H9 (cell line): Measurements from ENCODE around the gene ASTN2. TPM values are rescaled to one million over a fixed set of nuclear protein-coding genes. Genes with fewer than 3 reads are reported as not detected.

Source experiments
- DNase-seq: peaks from one replicate; pipeline ENCODE4 v3.0.0-alpha.2; 2017
- H2AFZ ChIP-seq: one replicate; pipeline ENCODE4 v1.6.1; 2013; ENCODE audit warnings: mild to moderate bottlenecking, low read length, control low read depth, moderate library complexity
- H2AK5ac ChIP-seq: 2 replicates; pipeline ENCODE4 v1.6.1; 2013; ENCODE audit warnings: low read length, control low read depth, mixed read lengths; ENCODE audit not compliant: insufficient read length
- H2BK120ac ChIP-seq: one replicate; pipeline ENCODE4 v1.6.1; 2013; ENCODE audit warnings: low read depth, mild to moderate bottlenecking, low read length, control low read depth, inconsistent platforms; ENCODE audit not compliant: poor library complexity, severe bottlenecking
- H2BK12ac ChIP-seq: 2 replicates; pipeline ENCODE4 v1.6.1; 2013; ENCODE audit warnings: low read length, control low read depth, mixed read lengths, low read depth; ENCODE audit not compliant: insufficient read length
- H2BK15ac ChIP-seq: 2 replicates; pipeline ENCODE4 v1.6.1; 2013; ENCODE audit warnings: low read depth, low read length, control low read depth
- H2BK20ac ChIP-seq: one replicate; pipeline ENCODE4 v1.6.1; 2013; ENCODE audit warnings: low read depth, mild to moderate bottlenecking, low read length, control low read depth, inconsistent platforms; ENCODE audit not compliant: poor library complexity, severe bottlenecking
- H2BK5ac ChIP-seq: 2 replicates; pipeline ENCODE4 v1.6.1; 2013; ENCODE audit warnings: low read length, control low read depth, mixed read lengths; ENCODE audit not compliant: insufficient read length
- H3K14ac ChIP-seq: 2 replicates; pipeline ENCODE4 v1.6.1; 2013; ENCODE audit warnings: low read length, control low read depth; ENCODE audit not compliant: insufficient read depth
- H3K18ac ChIP-seq: 2 replicates; pipeline ENCODE4 v1.6.1; 2013; ENCODE audit warnings: low read depth, mild to moderate bottlenecking, mixed read lengths, low read length, control low read depth; ENCODE audit not compliant: insufficient read length
- H3K23ac ChIP-seq: 2 replicates; pipeline ENCODE4 v1.6.1; 2013; ENCODE audit warnings: low read length, control low read depth, mixed read lengths, low read depth; ENCODE audit not compliant: insufficient read length
- H3K23me2 ChIP-seq: 2 replicates; pipeline ENCODE4 v1.6.1; 2013; ENCODE audit warnings: low read depth, mild to moderate bottlenecking, mixed read lengths, low read length, control low read depth; ENCODE audit not compliant: insufficient read length, poor library complexity, severe bottlenecking
- H3K27ac ChIP-seq: 2 replicates; pipeline ENCODE4 v1.5.1; 2013; ENCODE audit warnings: low read length, control low read depth, mixed read lengths, low read depth; ENCODE audit not compliant: insufficient read length
- H3K27me3 ChIP-seq: 2 replicates; pipeline ENCODE4 v1.6.1; 2013; ENCODE audit warnings: low read length, control low read depth, inconsistent platforms; ENCODE audit not compliant: insufficient read depth
- H3K4ac ChIP-seq: 2 replicates; pipeline ENCODE4 v1.6.1; 2013; ENCODE audit warnings: low read depth, mild to moderate bottlenecking, control low read depth, inconsistent platforms, low read length, moderate library complexity
- H3K4me1 ChIP-seq: 2 replicates; pipeline ENCODE4 v1.6.1; 2013; ENCODE audit warnings: low read length, control low read depth, inconsistent platforms; ENCODE audit not compliant: insufficient read depth
- H3K4me2 ChIP-seq: 2 replicates; pipeline ENCODE4 v1.6.1; 2013; ENCODE audit warnings: low read length, control low read depth, mixed read lengths; ENCODE audit not compliant: insufficient read length, insufficient read depth
- H3K56ac ChIP-seq: 2 replicates; pipeline ENCODE4 v1.6.1; 2013; ENCODE audit warnings: low read depth, mild to moderate bottlenecking, mixed read lengths, low read length, control low read depth; ENCODE audit not compliant: insufficient read length
- H3K79me1 ChIP-seq: 2 replicates; pipeline ENCODE4 v1.6.1; 2013; ENCODE audit warnings: low read depth, mild to moderate bottlenecking, moderate library complexity, low read length, control low read depth, inconsistent platforms; ENCODE audit not compliant: insufficient read depth, poor library complexity, severe bottlenecking
- H3K79me2 ChIP-seq: 2 replicates; pipeline ENCODE4 v1.6.1; 2013; ENCODE audit warnings: low read length, control low read depth, inconsistent platforms; ENCODE audit not compliant: insufficient read depth
- H3K9ac ChIP-seq: 2 replicates; pipeline ENCODE4 v1.6.1; 2013; ENCODE audit warnings: low read length, control low read depth, mixed read lengths; ENCODE audit not compliant: insufficient read length; ENCODE audit errors: extremely low read depth
- H3K9me3 ChIP-seq: one replicate; pipeline ENCODE4 v1.6.1; 2013; ENCODE audit warnings: low read depth, low read length, inconsistent platforms; ENCODE audit not compliant: control insufficient read depth
- H3T11ph ChIP-seq: one replicate; pipeline ENCODE4 v1.6.1; 2013; ENCODE audit warnings: mild to moderate bottlenecking, low read length, control low read depth, inconsistent platforms
- H4K20me1 ChIP-seq: one replicate; pipeline ENCODE4 v1.6.1; 2013; ENCODE audit not compliant: control insufficient read depth, insufficient read length, insufficient read depth
- H4K5ac ChIP-seq: 2 replicates; pipeline ENCODE4 v1.6.1; 2013; ENCODE audit warnings: low read depth, mild to moderate bottlenecking, mixed read lengths, low read length, control low read depth; ENCODE audit not compliant: insufficient read length
- H4K8ac ChIP-seq: replicated peaks from 2 replicates; pipeline ENCODE4 v1.6.1; 2013; ENCODE audit warnings: low read length, control low read depth, mixed read lengths, low read depth; ENCODE audit not compliant: insufficient read length
- H4K91ac ChIP-seq: 2 replicates; pipeline ENCODE4 v1.6.1; 2013; ENCODE audit warnings: low read depth, mild to moderate bottlenecking, moderate library complexity, mixed read lengths, low read length, control low read depth; ENCODE audit not compliant: insufficient read length
- H3K27ac Mint-ChIP-seq, 3 experiments: 2 replicates in 2 of 3; 3 replicates in 1 of 3; pipeline ENCODE4 v1.8.0; 2020 to 2021; ENCODE audit warnings: mixed read lengths in 3 of 3, mild to moderate bottlenecking in 1 of 3, moderate library complexity in 1 of 3
- H3K27me3 Mint-ChIP-seq: 2 replicates; pipeline ENCODE4 v1.8.0; 2021; ENCODE audit warnings: low read depth, mild to moderate bottlenecking, moderate library complexity, mixed read lengths
- H3K36me3 Mint-ChIP-seq, 3 experiments: 2 replicates in 2 of 3; 3 replicates in 1 of 3; pipeline ENCODE4 v1.8.0; 2020 to 2021; ENCODE audit warnings: low read depth in 3 of 3, mixed read lengths in 3 of 3; ENCODE audit not compliant: insufficient read depth in 1 of 3
- H3K4me1 Mint-ChIP-seq, 2 experiments: 2 replicates each; pipeline ENCODE4 v1.8.0; 2020; ENCODE audit warnings: mixed read lengths in 2 of 2
- H3K4me3 Mint-ChIP-seq, 2 experiments: 2 replicates in 1 of 2; 3 replicates in 1 of 2; pipeline ENCODE4 v1.8.0; 2020 to 2021; ENCODE audit warnings: mild to moderate bottlenecking in 2 of 2, mixed read lengths in 2 of 2, moderate library complexity in 1 of 2
- H3K9me3 Mint-ChIP-seq, 2 experiments: 2 replicates in 1 of 2; 3 replicates in 1 of 2; pipeline ENCODE4 v1.8.0; 2020; ENCODE audit warnings: mild to moderate bottlenecking in 2 of 2, mixed read lengths in 2 of 2, moderate library complexity in 1 of 2
- WGBS: extraction: QIAGEN DNeasy Blood & Tissue Kit; methylation state at CpG from one replicate; pipeline ENCODE4 v1.1.7; 2013; ENCODE audit warnings: missing lambda C conversion rate, low lambda C conversion rate, mixed read lengths; ENCODE audit not compliant: insufficient read length; ENCODE audit errors: extremely low coverage; 5-methylcytosine and 5-hydroxymethylcytosine counted together
- total RNA-seq: library from RNA; stranded (reverse); gene quantifications from 2 replicates; pipeline ENCODE4 v1.2.1, GENCODE V29; 2021
- TF ChIP-seq, protein P1 (sequence below): fragments of 200-600 bp; sonication (generic); conservative IDR thresholded peaks from 3 replicates; pipeline ENCODE4 v1.8.0; 2021; ENCODE audit warnings: antibody characterized with exemption, mild to moderate bottlenecking

ASTN2 gene
- total RNA-seq, 1 experiment from 2014 or later, result 9.7 TPM

DNA sequence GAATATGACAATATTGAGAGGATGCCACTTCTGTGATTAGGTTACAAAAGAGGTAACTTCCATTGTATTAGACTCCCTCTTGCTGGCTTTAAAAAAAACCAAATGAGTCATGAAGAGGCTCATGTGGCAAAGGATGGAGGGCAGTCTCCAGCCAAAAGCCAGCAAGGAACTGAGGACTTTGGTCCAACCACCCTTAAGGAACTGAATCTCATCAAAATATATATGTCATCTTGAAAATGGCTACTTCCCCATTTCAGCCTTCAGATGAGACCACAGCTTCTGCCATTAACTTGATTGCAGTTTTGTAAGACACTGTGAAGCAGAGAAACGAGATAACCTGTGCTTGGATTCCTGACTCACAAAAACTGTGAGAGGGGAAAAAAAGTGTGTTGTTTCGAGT lies 743.3 kb downstream of the ASTN2 start:
- TF ChIP-seq, protein P1, sequence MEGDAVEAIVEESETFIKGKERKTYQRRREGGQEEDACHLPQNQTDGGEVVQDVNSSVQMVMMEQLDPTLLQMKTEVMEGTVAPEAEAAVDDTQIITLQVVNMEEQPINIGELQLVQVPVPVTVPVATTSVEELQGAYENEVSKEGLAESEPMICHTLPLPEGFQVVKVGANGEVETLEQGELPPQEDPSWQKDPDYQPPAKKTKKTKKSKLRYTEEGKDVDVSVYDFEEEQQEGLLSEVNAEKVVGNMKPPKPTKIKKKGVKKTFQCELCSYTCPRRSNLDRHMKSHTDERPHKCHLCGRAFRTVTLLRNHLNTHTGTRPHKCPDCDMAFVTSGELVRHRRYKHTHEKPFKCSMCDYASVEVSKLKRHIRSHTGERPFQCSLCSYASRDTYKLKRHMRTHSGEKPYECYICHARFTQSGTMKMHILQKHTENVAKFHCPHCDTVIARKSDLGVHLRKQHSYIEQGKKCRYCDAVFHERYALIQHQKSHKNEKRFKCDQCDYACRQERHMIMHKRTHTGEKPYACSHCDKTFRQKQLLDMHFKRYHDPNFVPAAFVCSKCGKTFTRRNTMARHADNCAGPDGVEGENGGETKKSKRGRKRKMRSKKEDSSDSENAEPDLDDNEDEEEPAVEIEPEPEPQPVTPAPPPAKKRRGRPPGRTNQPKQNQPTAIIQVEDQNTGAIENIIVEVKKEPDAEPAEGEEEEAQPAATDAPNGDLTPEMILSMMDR, result no peak
- Histone ChIP-seq H3K23ac (no peak overlapping the region), H3K4me2 (no peak overlapping the region), H3K79me2 (no peaks in the 10 kb centered on the region), H2BK12ac (no peak overlapping the region), H3K4ac (no peak overlapping the region), H3K23me2 (no peaks in the 10 kb centered on the region), H3K27ac (no peak overlapping the region), H4K20me1 (no peaks in the 10 kb centered on the region), H2AFZ (no peak overlapping the region), H3K27me3 (no peaks in the 10 kb centered on the region), H2BK15ac (no peak overlapping the region), H4K8ac (no peak overlapping the region), H4K91ac (no peak overlapping the region), H2BK120ac (no peak overlapping the region), H2BK20ac (no peak overlapping the region), H3K4me1 (no peaks in the 10 kb centered on the region; the same call in 1 of the 2 replicates), H2BK5ac (no peak overlapping the region), H4K5ac (no peak overlapping the region), H3K14ac (no peak overlapping the region), H3K79me1 (no peaks in the 10 kb centered on the region), H3T11ph (no peak overlapping the region), H3K56ac (no peak overlapping the region), H3K9ac (no peak overlapping the region), H2AK5ac (no peak overlapping the region), H3K9me3 (peaks cover 11% of the 10 kb centered on the region), H3K18ac (no peak overlapping the region)
- Mint-ChIP-seq H3K4me3 (no peak overlapping the region), H3K27ac (no peak overlapping the region), H3K27me3 (no peaks in the 10 kb centered on the region), H3K4me1 (no peaks in the 10 kb centered on the region), H3K9me3 (peaks cover 35 to 38% of the 10 kb centered on the region in 2 experiments), H3K36me3 (peaks cover 24 to 43% (median 36%) of the 10 kb centered on the region in 3 experiments)
- WGBS, result no CpG with 5 or more reads among the region's 2 CpGs
- no peak for DNase-seq
